T47D (cell line): ENCODE results near the gene FRMPD2.

Experiments used
- DNase-seq, 2 experiments: peaks; one replicate each; pipeline versions ENCODE4 v3.0.0 to v3.0.0-alpha.2; 2011 to 2012; ENCODE audit warnings: low read depth in 1 of 2, low spot score in 1 of 2
- JUND ChIP-seq: IDR thresholded peaks from 2 replicates; pipeline ENCODE4 v1.6.1; 2012; ENCODE audit warnings: low read depth
- in situ Hi-C: cut with HindIII; loops from 2 replicates; pipeline ENCODE4 v1.10.0; 2016; ENCODE audit warnings: low sequenced_read_pairs, low pct_unique_long_range_greater_than_20kb

FRMPD2 gene, protein sequence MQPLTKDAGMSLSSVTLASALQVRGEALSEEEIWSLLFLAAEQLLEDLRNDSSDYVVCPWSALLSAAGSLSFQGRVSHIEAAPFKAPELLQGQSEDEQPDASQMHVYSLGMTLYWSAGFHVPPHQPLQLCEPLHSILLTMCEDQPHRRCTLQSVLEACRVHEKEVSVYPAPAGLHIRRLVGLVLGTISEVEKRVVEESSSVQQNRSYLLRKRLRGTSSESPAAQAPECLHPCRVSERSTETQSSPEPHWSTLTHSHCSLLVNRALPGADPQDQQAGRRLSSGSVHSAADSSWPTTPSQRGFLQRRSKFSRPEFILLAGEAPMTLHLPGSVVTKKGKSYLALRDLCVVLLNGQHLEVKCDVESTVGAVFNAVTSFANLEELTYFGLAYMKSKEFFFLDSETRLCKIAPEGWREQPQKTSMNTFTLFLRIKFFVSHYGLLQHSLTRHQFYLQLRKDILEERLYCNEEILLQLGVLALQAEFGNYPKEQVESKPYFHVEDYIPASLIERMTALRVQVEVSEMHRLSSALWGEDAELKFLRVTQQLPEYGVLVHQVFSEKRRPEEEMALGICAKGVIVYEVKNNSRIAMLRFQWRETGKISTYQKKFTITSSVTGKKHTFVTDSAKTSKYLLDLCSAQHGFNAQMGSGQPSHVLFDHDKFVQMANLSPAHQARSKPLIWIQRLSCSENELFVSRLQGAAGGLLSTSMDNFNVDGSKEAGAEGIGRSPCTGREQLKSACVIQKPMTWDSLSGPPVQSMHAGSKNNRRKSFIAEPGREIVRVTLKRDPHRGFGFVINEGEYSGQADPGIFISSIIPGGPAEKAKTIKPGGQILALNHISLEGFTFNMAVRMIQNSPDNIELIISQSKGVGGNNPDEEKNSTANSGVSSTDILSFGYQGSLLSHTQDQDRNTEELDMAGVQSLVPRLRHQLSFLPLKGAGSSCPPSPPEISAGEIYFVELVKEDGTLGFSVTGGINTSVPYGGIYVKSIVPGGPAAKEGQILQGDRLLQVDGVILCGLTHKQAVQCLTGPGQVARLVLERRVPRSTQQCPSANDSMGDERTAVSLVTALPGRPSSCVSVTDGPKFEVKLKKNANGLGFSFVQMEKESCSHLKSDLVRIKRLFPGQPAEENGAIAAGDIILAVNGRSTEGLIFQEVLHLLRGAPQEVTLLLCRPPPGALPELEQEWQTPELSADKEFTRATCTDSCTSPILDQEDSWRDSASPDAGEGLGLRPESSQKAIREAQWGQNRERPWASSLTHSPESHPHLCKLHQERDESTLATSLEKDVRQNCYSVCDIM (N-terminal part only)

DNA sequence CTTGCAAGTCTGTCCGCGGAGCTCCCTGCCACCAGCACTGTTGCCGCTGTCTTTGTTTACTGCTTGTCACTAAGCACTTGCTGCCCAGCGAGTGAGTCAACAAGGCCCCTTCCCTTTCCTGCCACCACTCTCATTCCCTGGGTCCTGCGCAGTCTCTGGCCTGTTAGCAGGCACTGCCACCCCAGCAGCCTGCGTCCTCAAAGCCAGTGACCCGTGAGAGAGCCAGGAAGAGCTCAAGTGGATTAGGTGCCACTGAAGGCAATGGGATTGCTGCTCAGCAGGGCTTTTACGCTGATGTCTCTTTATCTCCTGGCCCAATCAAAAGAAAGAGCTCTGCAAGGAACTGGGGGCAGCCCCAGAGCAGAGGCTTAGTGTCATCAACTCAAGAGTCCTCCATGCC is at the start of gene FRMPD2:
TSS of gene FRMPD2 (minus strand) at position 61 of the 400 bp plus-strand sequence. CDS start 129 bp downstream, outside the sequence.
- DNase-seq = no peak
- in situ Hi-C loops = no loop called here

DNA sequence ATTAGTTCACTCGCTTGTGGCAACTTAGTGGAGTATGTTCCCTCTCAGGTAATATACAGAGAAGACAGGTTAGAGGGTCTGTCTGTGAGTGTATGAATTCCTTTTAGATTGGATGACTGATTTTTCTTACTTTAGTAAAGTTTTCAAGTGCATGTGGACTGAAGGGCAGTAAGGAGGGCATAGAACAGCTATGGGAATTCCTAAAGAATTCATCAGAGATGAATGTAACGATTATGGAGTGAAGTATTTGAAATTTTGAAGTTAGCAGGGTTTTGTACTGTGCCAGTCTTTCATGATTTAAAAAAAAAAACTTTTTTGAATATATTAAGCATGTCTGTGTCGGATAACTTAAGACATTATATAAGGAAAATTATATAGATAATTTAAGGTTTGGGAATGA is 47.5 kb upstream of the FRMPD2 start:
- no peak for DNase-seq
- in situ Hi-C loops = no loop called here
- TF ChIP-seq JUND = no peak

More for the DNA sequence above, at the start of gene FRMPD2:
- no peak for TF ChIP-seq JUND

DNA sequence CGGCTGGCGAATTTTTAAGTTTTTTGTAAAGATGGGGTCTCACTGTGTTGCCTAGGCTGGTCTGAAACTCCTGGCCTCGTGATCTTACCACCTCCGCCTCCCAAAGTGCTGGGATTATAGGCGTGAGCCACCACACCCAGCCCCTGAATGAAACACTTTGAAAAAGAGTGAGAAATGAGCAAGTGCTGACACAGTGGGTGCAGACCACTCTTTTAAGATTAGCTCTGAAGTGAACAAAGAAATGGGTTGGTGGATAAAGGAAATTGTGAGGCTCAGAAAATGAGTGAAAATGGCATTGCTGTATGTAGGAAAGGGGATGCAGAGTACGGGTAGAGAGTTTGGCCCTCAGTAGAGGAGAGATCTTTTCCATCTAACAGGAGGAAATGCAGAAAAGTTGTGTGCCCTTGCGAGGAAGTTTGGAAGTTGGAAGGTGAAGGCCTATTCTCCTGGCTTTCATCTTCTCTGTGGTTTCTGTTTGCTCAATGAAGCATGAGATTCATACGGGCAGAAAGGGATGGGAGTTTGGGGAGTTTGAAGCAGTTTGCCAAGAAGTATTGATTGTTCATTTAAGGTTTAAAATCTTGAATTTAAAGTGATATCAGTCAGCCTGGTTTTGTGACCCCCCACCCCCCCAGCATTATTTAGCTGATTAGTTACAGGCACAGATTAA is 43.0 kb upstream of the FRMPD2 start:
- no peak for TF ChIP-seq JUND
- no peak for DNase-seq
- in situ Hi-C loops = no loop called here

DNA sequence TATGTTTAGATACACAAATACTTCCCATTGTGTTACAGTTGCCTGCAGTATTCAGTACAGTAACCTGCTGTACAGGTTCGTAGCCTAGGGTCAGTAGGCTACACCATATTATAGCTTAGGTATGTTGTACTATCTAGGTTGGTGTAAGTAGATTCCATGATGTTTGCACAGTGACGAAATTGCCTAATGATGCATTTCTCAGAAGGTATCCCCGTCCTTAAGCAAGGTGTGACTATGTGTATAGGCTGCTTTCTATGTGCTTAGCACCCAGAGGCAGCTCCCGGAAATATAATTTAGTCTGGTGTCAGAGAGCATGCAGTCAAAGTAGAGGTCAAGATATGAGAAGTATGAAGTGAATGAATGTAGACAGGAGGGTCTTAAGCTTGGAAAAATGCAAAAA is 41.7 kb upstream of the FRMPD2 start:
- no peak for DNase-seq
- TF ChIP-seq JUND = no peak
- in situ Hi-C loops = no loop called here

DNA sequence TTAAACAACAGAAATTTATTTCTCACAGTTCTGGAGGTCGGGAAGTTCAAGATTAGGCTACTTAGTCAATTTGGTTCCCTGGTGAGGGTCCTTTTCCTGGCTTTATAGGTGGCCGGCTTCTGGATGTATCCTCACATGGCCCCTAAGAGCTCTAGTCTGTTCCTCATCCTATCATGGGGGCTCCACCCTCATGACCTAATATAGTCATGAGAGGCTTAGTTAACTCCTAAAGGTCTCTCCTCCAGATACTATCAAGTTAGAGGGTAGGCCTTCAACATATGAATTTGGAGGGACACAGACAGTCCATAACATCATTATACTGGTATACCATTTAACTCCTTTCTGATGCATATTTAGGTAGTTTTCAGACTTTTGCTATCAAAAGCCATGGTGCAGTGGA is 39.6 kb upstream of the FRMPD2 start:
- no peak for DNase-seq
- TF ChIP-seq JUND = no peak
- in situ Hi-C loops = no loop called here

DNA sequence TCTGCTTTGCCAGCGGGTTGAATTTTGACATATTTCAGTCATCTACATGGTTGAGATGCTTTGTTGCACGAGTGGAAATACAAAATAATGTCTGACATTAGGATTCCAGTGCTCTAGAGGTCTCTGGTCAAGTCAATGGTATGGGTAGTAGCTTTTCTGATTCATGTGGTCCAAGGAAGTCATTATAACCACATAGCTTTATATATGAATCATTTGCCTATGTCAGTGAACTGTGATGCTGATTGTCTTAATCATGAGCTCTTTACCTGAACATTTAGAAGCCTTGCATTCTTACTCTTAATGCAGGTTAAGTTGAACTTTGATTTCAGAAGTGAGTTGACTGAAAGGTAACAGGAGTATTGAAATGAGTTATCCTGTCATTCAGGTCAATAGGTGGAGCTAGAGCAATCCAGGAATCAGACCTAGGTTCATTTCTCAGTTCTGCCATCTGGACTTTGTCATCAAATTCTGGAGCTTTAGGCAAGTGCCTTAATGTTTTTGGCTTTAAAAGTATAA is 35.3 kb upstream of the FRMPD2 start:
- in situ Hi-C loops = no loop called here
- TF ChIP-seq JUND = no peak

DNA sequence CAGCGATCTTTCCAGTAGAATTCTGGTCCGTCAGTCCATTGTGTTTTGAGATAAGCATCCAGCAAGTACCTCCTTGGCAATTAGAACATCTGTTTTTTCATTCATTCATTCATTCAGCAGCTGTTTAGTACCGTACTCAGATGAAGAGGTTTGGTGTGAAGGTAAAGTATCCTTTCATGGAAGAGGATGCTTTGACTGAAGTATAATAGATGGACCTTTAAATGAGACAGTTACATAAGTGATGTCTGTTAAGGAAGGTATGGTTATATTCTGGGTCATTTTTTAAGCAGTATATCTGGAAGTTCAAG is 33.2 kb upstream of the FRMPD2 start:
- no peak for TF ChIP-seq JUND
- in situ Hi-C loops = no loop called here
- DNase-seq = no peak

More for the DNA sequence above, 35.3 kb upstream of the FRMPD2 start:
- peak; percentile 35 to 46 for DNase-seq

DNA sequence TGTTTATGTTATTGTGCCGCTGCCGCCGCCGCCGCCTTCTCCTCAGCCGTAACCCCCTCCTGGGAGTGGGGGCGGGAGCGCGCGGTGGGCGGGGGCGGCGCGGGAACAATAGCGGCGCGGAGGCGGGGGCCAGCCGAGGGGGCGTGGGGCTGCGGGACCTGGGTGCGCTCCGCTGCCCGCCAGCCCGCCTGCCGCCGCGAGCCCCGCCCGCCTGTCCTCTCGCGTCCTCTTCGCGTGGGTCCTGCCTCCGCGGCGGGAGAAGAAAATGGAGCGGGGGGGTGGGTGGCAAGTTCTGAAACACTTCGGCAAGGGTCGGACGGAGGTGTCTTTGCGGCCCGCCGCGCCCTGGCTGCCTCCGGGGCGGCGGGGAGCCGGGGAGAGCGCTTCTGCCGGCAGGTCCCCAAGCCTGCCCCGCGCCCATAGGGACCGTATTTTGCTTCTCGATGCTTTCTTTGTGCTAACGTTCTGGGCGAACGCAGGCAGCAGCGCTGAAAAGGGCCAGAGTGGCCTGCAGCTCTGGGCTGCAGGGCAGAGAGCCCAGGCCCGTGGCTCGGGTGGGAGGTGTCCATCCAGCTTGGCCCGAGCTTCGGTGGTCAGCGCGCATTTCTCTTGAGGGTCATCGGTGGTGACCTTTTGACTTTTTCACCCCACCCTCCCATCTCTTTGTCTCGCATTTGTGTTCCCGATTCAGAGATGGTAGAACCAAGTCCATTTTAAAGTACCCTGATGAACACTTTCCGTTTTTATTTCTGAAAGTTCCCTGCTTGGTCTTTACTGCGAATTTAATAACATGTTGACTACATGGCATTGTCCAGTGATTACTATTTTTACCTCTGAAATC is 32.6 kb upstream of the FRMPD2 start:
- in situ Hi-C loops = no loop called here
- DNase-seq = peak; percentile 73 to 76
- TF ChIP-seq JUND = no peak

DNA sequence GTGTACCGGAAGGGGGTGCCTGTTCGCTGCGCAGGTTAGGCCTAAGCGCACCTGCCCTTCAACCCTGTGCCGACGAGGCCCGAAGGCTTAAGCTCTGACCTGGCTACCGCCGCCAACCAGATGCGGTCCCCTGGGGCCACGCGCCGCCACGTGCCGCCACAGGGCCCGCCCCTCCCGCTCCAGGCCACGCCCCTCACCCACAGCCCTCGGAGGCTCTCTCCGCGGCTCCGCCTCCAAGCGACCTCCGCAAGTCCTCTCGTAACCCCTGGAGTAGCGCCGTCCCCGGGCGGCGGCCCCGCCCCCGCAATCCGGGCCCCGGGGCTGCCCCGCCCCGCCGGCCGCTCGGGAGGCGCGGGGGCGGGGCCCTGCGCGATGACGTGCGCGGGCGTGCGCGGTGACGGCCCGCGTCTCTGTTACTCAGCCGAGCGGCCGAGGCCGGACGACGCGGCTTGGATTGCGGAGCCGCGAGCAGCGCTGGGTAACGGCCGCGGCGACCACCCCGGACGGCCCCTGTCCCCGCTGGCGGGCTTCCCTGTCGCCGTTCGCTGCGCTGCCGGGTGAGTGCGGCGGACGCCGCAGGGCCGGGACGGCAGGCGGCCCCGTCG is 31.9 kb upstream of the FRMPD2 start, which contains the start of gene MAPK8:
TSS of gene MAPK8 (plus strand) at position 413 of the 605 bp plus-strand sequence. CDS start 94,984 bp downstream, outside the sequence.
- TF ChIP-seq JUND = no peak
- DNase-seq = peak; percentile 96 to 99
- in situ Hi-C loops = no loop called here

DNA sequence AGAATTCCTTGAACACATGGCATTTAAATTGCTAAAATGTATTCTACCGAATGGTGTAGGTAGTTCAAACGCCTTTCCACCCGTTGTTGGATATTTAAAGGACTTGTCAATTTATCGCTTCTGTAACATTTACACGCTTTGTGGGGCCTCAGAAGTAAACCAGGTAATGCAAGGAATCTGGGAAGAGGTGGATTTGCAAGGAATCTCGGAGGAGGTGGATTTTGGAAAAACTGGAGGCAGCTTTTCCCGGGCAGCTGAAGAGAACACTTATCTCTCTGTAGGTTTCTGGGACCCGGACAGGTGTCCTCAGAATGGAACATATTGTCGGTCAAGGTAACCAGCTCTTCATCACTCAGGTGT is 31.4 kb upstream of the FRMPD2 start:
- no peak for TF ChIP-seq JUND
- DNase-seq = no peak
- in situ Hi-C loops = no loop called here
